NCI-H1436 treated with DMSO at 0.1 percent for 48 hours (cell line): ENCODE measurements around the gene RPTOR.

Source experiments
- DNase-seq: peaks from one replicate; lab custom pipeline; 2025; lab: John Stamatoyannopoulos, UW

Gene RPTOR

GRCh38 chr17:80892900-80893603 is 348.4 kb downstream of the RPTOR start:
- no peak for DNase-seq

- DNase-seq = no peak
These were observed 349.2 kb downstream of the RPTOR start for GRCh38 chr17:80893604-80894438.

- no peak for DNase-seq
These were observed 349.7 kb downstream of the RPTOR start for GRCh38 chr17:80894439-80894721.

GRCh38 chr17:80894726-80895125 is 350.1 kb downstream of the RPTOR start:
- DNase-seq = no peak

GRCh38 chr17:80895366-80895765 is 350.7 kb downstream of the RPTOR start:
- no peak for DNase-seq

GRCh38 chr17:80898716-80899115 is 354.1 kb downstream of the RPTOR start:
- no peak for DNase-seq

- DNase-seq = no peak
These were observed 355.0 kb downstream of the RPTOR start for GRCh38 chr17:80899402-80900268.

- DNase-seq = no peak
These were observed 356.7 kb downstream of the RPTOR start for GRCh38 chr17:80901319-80901718.

GRCh38 chr17:80902197-80902962 is 357.7 kb downstream of the RPTOR start:
- no peak for DNase-seq

GRCh38 chr17:80902963-80903611 is 358.4 kb downstream of the RPTOR start:
- no peak for DNase-seq

GRCh38 chr17:80904036-80904753 is 359.6 kb downstream of the RPTOR start:
- no peak for DNase-seq

- DNase-seq = no peak
These were observed 361.1 kb downstream of the RPTOR start for GRCh38 chr17:80905586-80906230.

GRCh38 chr17:80906364-80907259 is 362.0 kb downstream of the RPTOR start:
- no peak for DNase-seq

GRCh38 chr17:80907281-80907680 is 362.6 kb downstream of the RPTOR start:
- DNase-seq = no peak

- DNase-seq = no peak
These were observed 363.6 kb downstream of the RPTOR start for GRCh38 chr17:80908211-80908610.

- DNase-seq = no peak
These were observed 364.1 kb downstream of the RPTOR start for GRCh38 chr17:80908776-80909175.

GRCh38 chr17:80909635-80910034 is 365.0 kb downstream of the RPTOR start:
- DNase-seq = no peak

GRCh38 chr17:80910043-80910442 is 365.4 kb downstream of the RPTOR start:
- no peak for DNase-seq

- no peak for DNase-seq
These were observed 367.8 kb downstream of the RPTOR start for GRCh38 chr17:80912476-80912875.
